Left ventricle myocardium inferior (tissue), 1 donor: Measurements from ENCODE around the gene RIPOR2. TPM values are rescaled to one million over a fixed set of nuclear protein-coding genes. Genes with fewer than 3 reads are reported as not detected.
"Not testable (repeated sequence)": the region's sequence is repeated elsewhere in the genome, so short reads cannot be mapped to it uniquely, and the experiment has no call there.

Experiments used
- DNase-seq: peaks from one replicate; pipeline ENCODE4 v3.0.0-alpha.2; 2020
- H3K27ac ChIP-seq: fragments of 200-600 bp; replicated peaks from 2 replicates; pipeline ENCODE4 v1.8.0; 2021
- H3K27me3 ChIP-seq: fragments of 200-600 bp; 2 replicates; pipeline ENCODE4 v1.8.0; 2021; ENCODE audit warnings: low read depth
- H3K36me3 ChIP-seq: fragments of 200-600 bp; 2 replicates; pipeline ENCODE4 v1.8.0; 2021
- H3K4me1 ChIP-seq: fragments of 200-600 bp; 2 replicates; pipeline ENCODE4 v1.8.0; 2021
- H3K4me3 ChIP-seq: fragments of 200-600 bp; 2 replicates; pipeline ENCODE4 v1.8.0; 2021; ENCODE audit warnings: mild to moderate bottlenecking, moderate library complexity
- H3K9me3 ChIP-seq: fragments of 200-600 bp; replicated peaks from 2 replicates; pipeline ENCODE4 v1.8.0; 2021
- intact Hi-C: fragments of 100-400 bp; cut with micrococcal nuclease; formaldehyde crosslinking; loops from one replicate; pipeline ENCODE4 v1.11.0; 2022
- total RNA-seq: library from RNA; stranded (reverse); fragmentation: NEBNext Ultra II Directional; extraction: Animal tissue kit (Norgen Biotek cat#: 25700); gene quantifications from one replicate; pipeline ENCODE4 v1.2.1, GENCODE V29; 2021
- TF ChIP-seq, protein P1 (sequence below): fragments of 200-600 bp; IDR thresholded peaks from 2 replicates; pipeline ENCODE4 v1.8.0; 2021; ENCODE audit warnings: antibody characterized with exemption, mild to moderate bottlenecking, borderline replicate concordance
- donor health status: DM: no; HTN: yes; CAD: no; lungs with severe emphysema.

RIPOR2 gene
- total RNA-seq, 1 donor from 2014 or later: 3.1 TPM

GRCh38 chr6:24916496-24916895, 19.3 kb downstream of the RIPOR2 start:
- no peak for DNase-seq
- intact Hi-C loops: no loop called here
- no peaks in the 10 kb centered on the region for H3K36me3 ChIP-seq

GRCh38 chr6:24915641-24916040, 20.1 kb downstream of the RIPOR2 start:
- Histone ChIP-seq H3K27ac (no peak overlapping the region), H3K27me3 (peaks cover 12% of the 10 kb centered on the region), H3K4me3 (no peak overlapping the region), H3K4me1 (peaks cover 36% of the 10 kb centered on the region), H3K36me3 (no peaks in the 10 kb centered on the region), H3K9me3 (no peaks in the 10 kb centered on the region)
- DNase-seq: no peak
- intact Hi-C loops: no loop called here
- TF ChIP-seq, protein P1, sequence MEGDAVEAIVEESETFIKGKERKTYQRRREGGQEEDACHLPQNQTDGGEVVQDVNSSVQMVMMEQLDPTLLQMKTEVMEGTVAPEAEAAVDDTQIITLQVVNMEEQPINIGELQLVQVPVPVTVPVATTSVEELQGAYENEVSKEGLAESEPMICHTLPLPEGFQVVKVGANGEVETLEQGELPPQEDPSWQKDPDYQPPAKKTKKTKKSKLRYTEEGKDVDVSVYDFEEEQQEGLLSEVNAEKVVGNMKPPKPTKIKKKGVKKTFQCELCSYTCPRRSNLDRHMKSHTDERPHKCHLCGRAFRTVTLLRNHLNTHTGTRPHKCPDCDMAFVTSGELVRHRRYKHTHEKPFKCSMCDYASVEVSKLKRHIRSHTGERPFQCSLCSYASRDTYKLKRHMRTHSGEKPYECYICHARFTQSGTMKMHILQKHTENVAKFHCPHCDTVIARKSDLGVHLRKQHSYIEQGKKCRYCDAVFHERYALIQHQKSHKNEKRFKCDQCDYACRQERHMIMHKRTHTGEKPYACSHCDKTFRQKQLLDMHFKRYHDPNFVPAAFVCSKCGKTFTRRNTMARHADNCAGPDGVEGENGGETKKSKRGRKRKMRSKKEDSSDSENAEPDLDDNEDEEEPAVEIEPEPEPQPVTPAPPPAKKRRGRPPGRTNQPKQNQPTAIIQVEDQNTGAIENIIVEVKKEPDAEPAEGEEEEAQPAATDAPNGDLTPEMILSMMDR: no peak

More at GRCh38 chr6:24916496-24916895, 19.3 kb downstream of the RIPOR2 start:
- peaks cover 12% of the 10 kb centered on the region for H3K27me3 ChIP-seq
- peaks cover 29% of the 10 kb centered on the region for H3K4me1 ChIP-seq
- TF ChIP-seq, protein P1: no peak
- H3K4me3 ChIP-seq: no peak overlapping the region
- H3K27ac ChIP-seq: no peak overlapping the region
- no peaks in the 10 kb centered on the region for H3K9me3 ChIP-seq

DNA sequence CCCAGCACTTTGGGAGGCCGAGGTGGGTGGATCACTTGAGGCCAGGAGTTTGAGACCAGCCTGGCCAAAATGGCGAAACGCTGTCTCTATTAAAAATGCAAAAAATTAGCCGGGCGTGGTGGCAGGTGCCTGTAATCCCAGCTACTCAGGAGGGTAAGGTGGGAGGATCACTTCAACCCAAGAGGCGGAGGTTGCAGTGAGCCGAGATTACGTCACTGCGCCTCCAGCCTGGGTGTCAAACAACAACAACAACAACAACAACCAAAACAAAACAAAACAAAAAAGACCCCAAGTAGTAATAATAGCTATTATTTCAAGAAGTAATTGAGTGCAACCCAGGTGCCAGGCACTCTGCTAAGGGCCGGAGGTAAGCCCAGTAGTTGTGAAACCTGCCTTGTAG, 21.7 kb downstream of the RIPOR2 start:
- intact Hi-C loops, H3K9me3 ChIP-seq, DNase-seq, H3K27ac ChIP-seq, H3K4me3 ChIP-seq, H3K36me3 ChIP-seq: not testable (repeated sequence)
- peaks cover 12% of the 10 kb centered on the region for H3K27me3 ChIP-seq
- H3K4me1 ChIP-seq: peaks cover 37% of the 10 kb centered on the region

GRCh38 chr6:24911796-24912382, 23.9 kb downstream of the RIPOR2 start:
- Histone ChIP-seq H3K36me3 (no peaks in the 10 kb centered on the region), H3K9me3 (no peaks in the 10 kb centered on the region), H3K27me3 (peaks cover 12% of the 10 kb centered on the region), H3K4me1 (peaks cover 37% of the 10 kb centered on the region), H3K4me3 (peak overlapping the region; percentile 76), H3K27ac (no peak overlapping the region)
- intact Hi-C loops: no loop called here
- no peak for DNase-seq
- TF ChIP-seq, protein P1: no peak

DNA sequence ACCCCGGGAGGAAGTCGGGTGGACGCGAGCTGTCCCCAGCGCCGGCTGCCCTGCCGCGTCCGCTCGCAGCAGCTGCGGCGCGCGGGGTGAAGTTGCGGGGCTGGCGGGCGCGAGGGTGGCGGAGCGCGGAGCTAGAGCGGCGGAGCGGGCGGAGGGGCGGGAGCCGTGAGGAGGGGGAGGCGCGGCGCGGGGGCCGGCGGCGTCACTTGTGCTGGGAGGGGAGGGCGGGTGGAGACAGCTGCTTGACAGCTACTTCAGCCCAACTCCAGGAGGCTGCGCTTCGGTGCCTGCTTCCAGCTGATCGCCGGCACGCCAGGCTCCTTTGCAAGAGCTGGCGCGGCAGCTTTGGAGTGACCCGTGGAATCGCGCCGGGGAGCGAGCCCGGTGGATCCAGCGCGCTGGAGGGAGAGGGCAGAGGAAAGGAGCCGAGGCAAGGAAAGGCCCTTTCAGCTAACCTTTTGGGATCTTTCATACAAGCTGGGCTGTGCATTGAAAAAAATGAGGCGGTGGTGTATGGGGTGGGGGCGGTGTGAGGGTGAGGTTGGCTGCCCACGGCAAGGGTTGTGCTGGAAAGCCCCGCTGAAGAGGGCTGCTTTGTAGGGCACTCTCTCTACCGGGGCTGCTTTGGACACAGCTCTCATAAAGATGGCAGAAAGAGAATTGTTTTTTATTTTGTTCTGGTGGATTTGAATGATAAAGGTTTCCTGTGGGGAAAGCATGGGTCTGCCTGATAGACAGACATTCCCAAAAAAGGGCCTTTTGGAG, 24.6 kb downstream of the RIPOR2 start:
- Histone ChIP-seq H3K9me3 (no peaks in the 10 kb centered on the region), H3K27ac (peak overlapping the region; percentile 77), H3K4me1 (peaks cover 37% of the 10 kb centered on the region), H3K27me3 (peaks cover 12% of the 10 kb centered on the region), H3K36me3 (no peaks in the 10 kb centered on the region), H3K4me3 (peak overlapping the region; percentile 76)
- intact Hi-C loops: no loop called here
- DNase-seq: peak; percentile 60
- TF ChIP-seq, protein P1: no peak
